ENCODE measurements around the gene POLR3F.

DNA sequence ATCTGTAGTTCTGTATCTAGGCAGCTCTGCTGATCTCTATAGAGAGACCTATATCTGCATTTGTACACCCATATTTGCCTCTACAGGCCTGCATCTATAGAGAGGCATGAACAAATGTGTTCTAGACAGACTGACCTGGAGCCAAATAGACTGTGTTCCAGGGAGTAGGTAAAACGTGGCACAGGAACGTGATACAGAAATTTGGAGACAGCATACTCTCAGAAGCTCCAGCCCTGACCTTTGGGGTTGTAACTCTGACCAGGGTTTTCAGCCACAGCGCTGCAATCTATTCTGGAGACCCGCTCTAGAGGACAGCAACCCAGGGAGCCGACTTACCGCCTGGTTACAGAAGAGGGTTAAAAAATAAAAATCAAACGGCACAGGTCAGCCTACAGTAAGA, 28.9 kb downstream of the POLR3F start:
- TF ChIP-seq, protein P1, sequence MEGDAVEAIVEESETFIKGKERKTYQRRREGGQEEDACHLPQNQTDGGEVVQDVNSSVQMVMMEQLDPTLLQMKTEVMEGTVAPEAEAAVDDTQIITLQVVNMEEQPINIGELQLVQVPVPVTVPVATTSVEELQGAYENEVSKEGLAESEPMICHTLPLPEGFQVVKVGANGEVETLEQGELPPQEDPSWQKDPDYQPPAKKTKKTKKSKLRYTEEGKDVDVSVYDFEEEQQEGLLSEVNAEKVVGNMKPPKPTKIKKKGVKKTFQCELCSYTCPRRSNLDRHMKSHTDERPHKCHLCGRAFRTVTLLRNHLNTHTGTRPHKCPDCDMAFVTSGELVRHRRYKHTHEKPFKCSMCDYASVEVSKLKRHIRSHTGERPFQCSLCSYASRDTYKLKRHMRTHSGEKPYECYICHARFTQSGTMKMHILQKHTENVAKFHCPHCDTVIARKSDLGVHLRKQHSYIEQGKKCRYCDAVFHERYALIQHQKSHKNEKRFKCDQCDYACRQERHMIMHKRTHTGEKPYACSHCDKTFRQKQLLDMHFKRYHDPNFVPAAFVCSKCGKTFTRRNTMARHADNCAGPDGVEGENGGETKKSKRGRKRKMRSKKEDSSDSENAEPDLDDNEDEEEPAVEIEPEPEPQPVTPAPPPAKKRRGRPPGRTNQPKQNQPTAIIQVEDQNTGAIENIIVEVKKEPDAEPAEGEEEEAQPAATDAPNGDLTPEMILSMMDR (IDR thresholded peaks at IDR 0.05): no peak
- no peak for TF ChIP-seq POLR2AphosphoS5 (IDR thresholded peaks at IDR 0.05)
- TF ChIP-seq POLR2A (IDR thresholded peaks at IDR 0.05): no peak
